HG02840 (cell line): ENCODE data around the gene CALHM5.

Experiments
- ATAC-seq: cut with Tn5 transposase; IDR thresholded peaks from one replicate; pipeline ENCODE4 v1.9.1; 2021; ENCODE audit warnings: mild to moderate bottlenecking, moderate library complexity, moderate number of reproducible peaks; ENCODE audit not compliant: unreplicated experiment, low FRiP score

The CALHM5 gene

GRCh38 chr6:116543149-116543548, 31.7 kb downstream of the CALHM5 start:
- no peak for ATAC-seq

GRCh38 chr6:116545651-116546050, 34.2 kb downstream of the CALHM5 start, which contains the start of gene TRAPPC3L:
TSS of gene TRAPPC3L (minus strand) at chr6:116545684. CDS start at chr6:116545514, 170 bp downstream.
- ATAC-seq = no peak

GRCh38 chr6:116547358-116547757, 35.9 kb downstream of the CALHM5 start:
- ATAC-seq = no peak

- no peak for ATAC-seq
Measured at GRCh38 chr6:116550796-116551195, 39.4 kb downstream of the CALHM5 start.

- ATAC-seq = no peak
Measured at GRCh38 chr6:116553451-116553850, 42.0 kb downstream of the CALHM5 start, which contains the start of gene CALHM4. TSS of gene CALHM4 (plus strand) at chr6:116553751. CDS start at chr6:116553794, 43 bp downstream.

GRCh38 chr6:116556065-116556464, 44.6 kb downstream of the CALHM5 start:
- ATAC-seq = no peak

- ATAC-seq = no peak
Measured at GRCh38 chr6:116556814-116557415, 45.5 kb downstream of the CALHM5 start.

- no peak for ATAC-seq
Measured at GRCh38 chr6:116557893-116558292, 46.5 kb downstream of the CALHM5 start.

- ATAC-seq = no peak
Measured at GRCh38 chr6:116560130-116560529, 48.7 kb downstream of the CALHM5 start.

GRCh38 chr6:116561377-116562018, 50.1 kb downstream of the CALHM5 start:
- no peak for ATAC-seq

- no peak for ATAC-seq
Measured at GRCh38 chr6:116562019-116562403, 50.6 kb downstream of the CALHM5 start.

GRCh38 chr6:116562614-116563013, 51.2 kb downstream of the CALHM5 start:
- no peak for ATAC-seq

- no peak for ATAC-seq
Measured at GRCh38 chr6:116563830-116564229, 52.4 kb downstream of the CALHM5 start.

- ATAC-seq = no peak
Measured at GRCh38 chr6:116564311-116564710, 52.9 kb downstream of the CALHM5 start.

GRCh38 chr6:116564921-116565872, 53.8 kb downstream of the CALHM5 start:
- no peak for ATAC-seq

GRCh38 chr6:116568111-116568510, 56.7 kb downstream of the CALHM5 start:
- no peak for ATAC-seq

GRCh38 chr6:116568821-116569755, 57.6 kb downstream of the CALHM5 start:
- no peak for ATAC-seq

GRCh38 chr6:116570856-116571682, 59.6 kb downstream of the CALHM5 start, which contains the start of gene RWDD1:
TSS of gene RWDD1 (plus strand) at chr6:116571504. CDS start at chr6:116571583, 79 bp downstream.
- ATAC-seq = peak; percentile 96

- ATAC-seq = no peak
Measured at GRCh38 chr6:116571683-116572000, 60.2 kb downstream of the CALHM5 start.
